ENCODE data around the gene DGKA. TPM values are rescaled to one million over a fixed set of nuclear protein-coding genes. Genes with fewer than 3 reads are reported as not detected.

DGKA gene
- total and polyA plus RNA-seq, 2 of the 4 experiments (the other 2 are of a cell fraction): 71.9 to 75.1 TPM

DNA sequence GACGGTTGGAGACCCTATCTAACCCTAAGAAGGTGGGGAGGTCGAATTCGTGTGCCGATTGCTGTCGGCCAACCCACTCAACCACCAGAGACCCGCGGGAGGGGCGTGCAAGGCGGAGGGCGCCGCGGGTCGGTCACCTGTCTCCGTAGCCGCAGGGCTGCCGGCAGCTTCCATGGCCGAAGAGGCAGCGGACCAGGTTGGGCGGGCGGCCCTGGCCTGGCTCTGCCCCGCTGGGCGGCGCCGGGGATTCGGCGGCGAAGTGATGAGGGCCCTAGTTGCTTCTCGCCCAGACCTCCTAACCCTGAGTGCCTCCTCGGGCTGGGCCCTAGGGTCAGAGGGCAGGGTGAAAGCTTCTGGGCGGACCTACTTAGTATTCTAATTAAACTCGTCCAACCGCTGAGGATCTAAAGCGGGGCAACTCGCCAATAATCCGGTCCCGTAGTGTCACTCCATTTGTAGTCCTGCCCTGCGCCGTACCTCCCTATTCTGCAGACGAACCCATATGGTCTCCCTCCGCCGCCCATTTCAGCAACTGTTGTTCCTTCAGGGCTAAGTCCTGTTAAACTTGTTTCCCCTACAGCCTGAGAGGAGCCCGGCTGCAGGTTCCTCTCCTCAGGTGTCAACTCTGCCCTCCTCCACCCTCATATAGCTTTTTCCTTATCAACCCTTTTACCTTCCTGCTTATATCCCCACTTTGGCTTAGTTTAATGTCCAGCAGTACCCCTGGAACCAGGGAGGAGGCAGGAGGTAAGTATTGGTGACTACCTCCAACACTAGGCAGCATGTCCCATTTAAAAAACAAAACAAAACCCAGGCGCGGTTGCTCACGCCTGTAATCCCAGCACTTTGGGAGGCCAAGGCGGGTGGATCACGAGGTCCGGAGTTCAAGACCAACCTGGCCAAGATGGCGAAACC is 3.1 kb upstream of the DGKA start, which contains the start of gene PYM1:
Gene PYM1, minus strand, starts transcription at position 307 of the 915 bp plus-strand sequence. Its CDS starts 133 bp downstream, at position 174.
- Histone ChIP-seq H4K8ac (ENCODE audit: low read depth in 2 of 2, low read length in 2 of 2) (peak within 1 kb of the TSS; percentile 99 to 100), H4K91ac (ENCODE audit: insufficient read depth, low read depth, low read length) (peak within 1 kb of the TSS; percentile 91), H3K4ac (ENCODE audit: low read depth, low read length) (peak within 1 kb of the TSS; percentile 93), H2BK20ac (ENCODE audit: low read depth, low read length) (0 out of 2 replicates have a peak within 1 kb of the TSS, but pooled peaks have one; percentile 49), H3K23ac (ENCODE audit: low read depth, low read length) (peak within 1 kb of the TSS; percentile 89), H2BK15ac (ENCODE audit: low read depth, low read length) (peak within 1 kb of the TSS; percentile 72; the same call in 2 of the 3 replicates), H3K27me3 (ENCODE audit: control insufficient read depth, insufficient read depth, low read length) (no peaks in the 10 kb centered on the region), H3K9me3 (ENCODE audit: control insufficient read depth, insufficient read depth, low read length) (no peaks in the 10 kb centered on the region), H3K18ac (ENCODE audit: low read depth, low read length) (peak within 1 kb of the TSS; percentile 82), H3K79me1 (ENCODE audit: low read depth in 1 of 2, low read length in 2 of 2) (peaks cover 36 to 67% of the 10 kb centered on the region in 2 experiments), H4K20me1 (ENCODE audit: insufficient read depth, low read length) (no peaks in the 10 kb centered on the region), H3K4me3 (ENCODE audit: insufficient read depth, low read depth, low read length) (peak within 1 kb of the TSS; percentile 83), H3K9me1 (ENCODE audit: insufficient read depth, low read length) (peaks cover 6% of the 10 kb centered on the region), H2AK5ac (ENCODE audit: low read depth, low read length) (peak within 1 kb of the TSS; percentile 93), H2BK5ac (ENCODE audit: low read depth, low read length, poor library complexity, severe bottlenecking) (peak within 1 kb of the TSS; percentile 89), H2AK9ac (replicated peaks; ENCODE audit: low read depth, low read length, poor library complexity) (peak within 1 kb of the TSS; percentile 99), H3K27ac (ENCODE audit: insufficient read depth, low read length) (peak within 1 kb of the TSS; percentile 94), H3K36me3 (ENCODE audit: control insufficient read depth, insufficient read depth, low read length) (peaks cover 2% of the 10 kb centered on the region; the same call in 1 of the 2 replicates), H3K14ac (replicated peaks; ENCODE audit: low read depth, low read length) (peak within 1 kb of the TSS; percentile 98), H3K56ac (ENCODE audit: extremely low read depth, insufficient read depth, low read length) (peak within 1 kb of the TSS; percentile 95), H3K9ac (ENCODE audit: low read depth, low read length) (peak within 1 kb of the TSS; percentile 98), H3K4me1 (ENCODE audit: control insufficient read depth, insufficient read depth, low read length) (peaks cover 13% of the 10 kb centered on the region), H4K5ac (ENCODE audit: low read depth, low read length) (peak within 1 kb of the TSS; percentile 94), H3K4me2 (ENCODE audit: low read depth, low read length) (peak within 1 kb of the TSS; percentile 98), H2AFZ (replicated peaks; ENCODE audit: low read length, poor library complexity) (peak within 1 kb of the TSS; percentile 94), H2BK120ac (ENCODE audit: low read depth, low read length) (peak within 1 kb of the TSS; percentile 54)
- intact Hi-C loops (cut with micrococcal nuclease): no loop called here
- DNase-seq (peak; percentile 50), ATAC-seq (ENCODE audit: low read depth) (peak; percentile 26)
- WGBS, 2 experiments (ENCODE audit: extremely low coverage in 2 of 2, insufficient read length in 1 of 2): 1% methylated on average over 23 of the region's 49 CpGs; no CpG with 5 or more reads in 1 of the 2 experiments
- CTCF ChIA-PET: interaction anchor here (1.4 kb wide), 1 partner anchor 9 kb away, joined by 4 read pairs; no protein-coding TSS in a partner anchor
- dilution Hi-C loops (cut with HindIII; ENCODE audit: low sequenced_read_pairs, unreplicated experiment): no loop called here
- no TSS peak for BruUV-seq (replicated peaks)
- TF ChIP-seq SMC3 (IDR thresholded peaks at IDR 0.05; ENCODE audit: low read depth, low read length) (no peak), POLR2A (IDR thresholded peaks at IDR 0.05; ENCODE audit: low read depth, low read length) (no peak), CHD1 (IDR thresholded peaks at IDR 0.05; ENCODE audit: low read depth, low read length) (no peak), RAD21 (IDR thresholded peaks at IDR 0.05; ENCODE audit: low read length) (no peak), RFX5 (IDR thresholded peaks at IDR 0.05; ENCODE audit: low read depth, low read length) (no peak), MAZ (IDR thresholded peaks at IDR 0.05; ENCODE audit: borderline replicate concordance, low read depth, low read length) (no peak), CEBPB (IDR thresholded peaks at IDR 0.05; ENCODE audit: low read depth, low read length) (no peak), BHLHE40 (IDR thresholded peaks at IDR 0.05; ENCODE audit: low read depth, low read length) (no peak), MAFK (IDR thresholded peaks at IDR 0.05; ENCODE audit: low read depth, low read length) (no peak)
- TF ChIP-seq, protein P1, sequence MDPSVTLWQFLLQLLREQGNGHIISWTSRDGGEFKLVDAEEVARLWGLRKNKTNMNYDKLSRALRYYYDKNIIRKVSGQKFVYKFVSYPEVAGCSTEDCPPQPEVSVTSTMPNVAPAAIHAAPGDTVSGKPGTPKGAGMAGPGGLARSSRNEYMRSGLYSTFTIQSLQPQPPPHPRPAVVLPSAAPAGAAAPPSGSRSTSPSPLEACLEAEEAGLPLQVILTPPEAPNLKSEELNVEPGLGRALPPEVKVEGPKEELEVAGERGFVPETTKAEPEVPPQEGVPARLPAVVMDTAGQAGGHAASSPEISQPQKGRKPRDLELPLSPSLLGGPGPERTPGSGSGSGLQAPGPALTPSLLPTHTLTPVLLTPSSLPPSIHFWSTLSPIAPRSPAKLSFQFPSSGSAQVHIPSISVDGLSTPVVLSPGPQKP (IDR thresholded peaks at IDR 0.05; ENCODE audit: borderline replicate concordance, low read depth, low read length): no peak
- TF ChIP-seq, protein P2, sequence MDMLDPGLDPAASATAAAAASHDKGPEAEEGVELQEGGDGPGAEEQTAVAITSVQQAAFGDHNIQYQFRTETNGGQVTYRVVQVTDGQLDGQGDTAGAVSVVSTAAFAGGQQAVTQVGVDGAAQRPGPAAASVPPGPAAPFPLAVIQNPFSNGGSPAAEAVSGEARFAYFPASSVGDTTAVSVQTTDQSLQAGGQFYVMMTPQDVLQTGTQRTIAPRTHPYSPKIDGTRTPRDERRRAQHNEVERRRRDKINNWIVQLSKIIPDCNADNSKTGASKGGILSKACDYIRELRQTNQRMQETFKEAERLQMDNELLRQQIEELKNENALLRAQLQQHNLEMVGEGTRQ (IDR thresholded peaks at IDR 0.05; ENCODE audit: low read depth, low read length): no peak
- in situ Hi-C loops (cut with MboI; ENCODE audit: low sequenced_read_pairs): loop anchor here (10.0 kb wide), 1 partner anchor 103 kb away; the partner anchor contains the start of gene DNAJC14
- POLR2A ChIA-PET (ENCODE audit: unreplicated experiment): interaction anchor here (0.6 to 2.2 kb wide), 4 partner anchors 98 to 199 kb away, joined by 3 to 6 read pairs (median 4); partner anchors contain the start of genes ORMDL2 and SARNP

Data from IMR-90 (cell line).